T-helper 2 cell treated with Interferon-gamma antibody and Interleukin-4, amounts not matched to agents 5 μg/mL and 100 μg/mL, for 36 hours (primary cell): ENCODE measurements around the gene KRT5.

Experiments
- DNase-seq: peaks from one replicate; pipeline ENCODE4 v3.0.0; 2021; ENCODE audit warnings: low spot score
- H3K27ac Mint-ChIP-seq: one replicate; pipeline ENCODE4 v1.8.0; 2021; ENCODE audit warnings: mild to moderate bottlenecking, mixed read lengths
- H3K27me3 Mint-ChIP-seq: one replicate; pipeline ENCODE4 v1.8.0; 2021; ENCODE audit warnings: low read depth, mixed read lengths
- H3K36me3 Mint-ChIP-seq: one replicate; pipeline ENCODE4 v1.8.0; 2021; ENCODE audit warnings: low read depth, mixed read lengths
- H3K4me1 Mint-ChIP-seq: one replicate; pipeline ENCODE4 v1.8.0; 2021; ENCODE audit warnings: low read depth, mixed read lengths
- H3K4me3 Mint-ChIP-seq: one replicate; pipeline ENCODE4 v1.8.0; 2022; ENCODE audit warnings: mild to moderate bottlenecking, moderate library complexity, mixed read lengths
- H3K9me3 Mint-ChIP-seq: one replicate; pipeline ENCODE4 v1.8.0; 2021; ENCODE audit warnings: mixed read lengths

KRT5 gene

GRCh38 chr12:52530905-52531304 is 10.7 kb upstream of the KRT5 start:
- H3K27me3 Mint-ChIP-seq, result no peaks in the 10 kb centered on the region
- no peaks in the 10 kb centered on the region for H3K36me3 Mint-ChIP-seq
- no peak overlapping the region for H3K4me3 Mint-ChIP-seq
- H3K9me3 Mint-ChIP-seq, result no peaks in the 10 kb centered on the region
- H3K27ac Mint-ChIP-seq, result no peak overlapping the region
- no peak for DNase-seq
- peaks cover 4% of the 10 kb centered on the region for H3K4me1 Mint-ChIP-seq

GRCh38 chr12:52530366-52530765 is 10.2 kb upstream of the KRT5 start:
- Mint-ChIP-seq H3K36me3 (no peaks in the 10 kb centered on the region), H3K27ac (no peak overlapping the region), H3K9me3 (no peaks in the 10 kb centered on the region), H3K4me1 (peaks cover 4% of the 10 kb centered on the region), H3K4me3 (no peak overlapping the region), H3K27me3 (no peaks in the 10 kb centered on the region)
- no peak for DNase-seq

- Mint-ChIP-seq H3K4me3 (no peak overlapping the region), H3K27me3 (no peaks in the 10 kb centered on the region), H3K36me3 (no peaks in the 10 kb centered on the region), H3K4me1 (peaks cover 4% of the 10 kb centered on the region), H3K9me3 (no peaks in the 10 kb centered on the region), H3K27ac (no peak overlapping the region)
- DNase-seq, result no peak
Observed at GRCh38 chr12:52529846-52530245, 9.7 kb upstream of the KRT5 start.

- H3K4me3 Mint-ChIP-seq, result no peak overlapping the region
- H3K9me3 Mint-ChIP-seq, result no peaks in the 10 kb centered on the region
- H3K27ac Mint-ChIP-seq, result no peak overlapping the region
- no peak for DNase-seq
- H3K4me1 Mint-ChIP-seq, result peaks cover 4% of the 10 kb centered on the region
- no peaks in the 10 kb centered on the region for H3K36me3 Mint-ChIP-seq
- H3K27me3 Mint-ChIP-seq, result no peaks in the 10 kb centered on the region
Observed at GRCh38 chr12:52529417-52529816, 9.2 kb upstream of the KRT5 start.

GRCh38 chr12:52528641-52529143 is 8.5 kb upstream of the KRT5 start:
- Mint-ChIP-seq H3K4me3 (no peak overlapping the region), H3K27me3 (no peaks in the 10 kb centered on the region), H3K27ac (no peak overlapping the region), H3K9me3 (no peaks in the 10 kb centered on the region), H3K36me3 (no peaks in the 10 kb centered on the region), H3K4me1 (peaks cover 4% of the 10 kb centered on the region)
- no peak for DNase-seq

DNA sequence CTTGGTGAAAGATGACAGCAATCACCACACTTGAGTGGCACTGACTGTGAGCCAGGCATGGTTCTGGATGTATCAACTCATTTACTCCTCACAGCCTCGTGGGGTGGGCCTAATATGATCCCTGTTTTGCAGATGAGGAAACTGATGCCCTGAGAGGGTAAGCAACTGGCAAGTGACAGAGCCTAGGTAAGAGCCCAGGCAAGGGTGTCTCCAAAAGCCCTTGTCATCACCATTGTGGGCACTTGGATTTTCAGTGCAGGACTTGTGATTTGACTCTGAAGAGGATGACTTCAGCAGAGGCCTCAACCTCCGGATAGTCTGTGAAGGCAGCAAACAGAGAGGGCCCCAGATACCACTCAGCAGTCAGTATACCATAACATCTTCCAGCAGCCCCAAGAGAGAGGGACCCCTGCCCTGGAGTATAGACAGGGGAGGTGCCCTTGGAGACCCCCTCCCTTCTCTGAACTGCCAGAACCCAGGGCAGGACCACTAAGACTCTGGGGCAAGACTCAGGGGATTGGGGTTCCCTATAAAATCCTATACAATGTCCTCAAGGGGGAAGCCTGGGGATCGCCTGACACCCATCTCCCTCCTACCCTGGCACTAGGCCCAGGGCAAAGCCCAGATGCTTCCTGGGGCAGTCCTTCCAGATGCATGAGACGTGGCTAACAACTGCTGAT is 7.1 kb upstream of the KRT5 start:
- H3K27me3 Mint-ChIP-seq, result no peaks in the 10 kb centered on the region
- no peaks in the 10 kb centered on the region for H3K9me3 Mint-ChIP-seq
- H3K4me3 Mint-ChIP-seq, result no peak overlapping the region
- no peak for DNase-seq
- H3K36me3 Mint-ChIP-seq, result no peaks in the 10 kb centered on the region
- H3K27ac Mint-ChIP-seq, result no peak overlapping the region
- peaks cover 4% of the 10 kb centered on the region for H3K4me1 Mint-ChIP-seq

DNA sequence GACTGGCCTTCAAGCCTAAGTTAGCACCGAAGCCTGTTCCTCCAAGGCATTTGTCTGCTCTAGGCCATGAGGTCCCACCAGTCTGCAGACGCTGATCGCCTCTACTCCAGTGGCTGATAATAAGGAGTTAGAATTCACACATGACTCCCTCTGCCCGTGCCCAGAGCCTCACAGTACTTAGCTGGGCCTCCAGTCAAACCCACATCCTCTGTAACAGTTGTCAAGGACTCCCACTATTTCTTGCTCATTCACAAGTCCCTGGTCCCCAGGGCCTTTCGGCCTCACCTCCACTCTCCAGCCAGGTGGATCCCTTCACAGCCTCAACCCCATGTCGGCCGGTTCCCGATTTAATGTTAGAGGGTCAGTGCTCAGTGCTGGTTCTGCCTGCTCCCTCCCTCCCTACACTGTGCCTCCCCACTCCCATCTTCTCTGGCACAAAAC is 6.3 kb upstream of the KRT5 start:
- no peaks in the 10 kb centered on the region for H3K27me3 Mint-ChIP-seq
- H3K9me3 Mint-ChIP-seq, result no peaks in the 10 kb centered on the region
- peaks cover 4% of the 10 kb centered on the region for H3K4me1 Mint-ChIP-seq
- no peaks in the 10 kb centered on the region for H3K36me3 Mint-ChIP-seq
- DNase-seq, result no peak
- no peak overlapping the region for H3K27ac Mint-ChIP-seq
- no peak overlapping the region for H3K4me3 Mint-ChIP-seq

DNA sequence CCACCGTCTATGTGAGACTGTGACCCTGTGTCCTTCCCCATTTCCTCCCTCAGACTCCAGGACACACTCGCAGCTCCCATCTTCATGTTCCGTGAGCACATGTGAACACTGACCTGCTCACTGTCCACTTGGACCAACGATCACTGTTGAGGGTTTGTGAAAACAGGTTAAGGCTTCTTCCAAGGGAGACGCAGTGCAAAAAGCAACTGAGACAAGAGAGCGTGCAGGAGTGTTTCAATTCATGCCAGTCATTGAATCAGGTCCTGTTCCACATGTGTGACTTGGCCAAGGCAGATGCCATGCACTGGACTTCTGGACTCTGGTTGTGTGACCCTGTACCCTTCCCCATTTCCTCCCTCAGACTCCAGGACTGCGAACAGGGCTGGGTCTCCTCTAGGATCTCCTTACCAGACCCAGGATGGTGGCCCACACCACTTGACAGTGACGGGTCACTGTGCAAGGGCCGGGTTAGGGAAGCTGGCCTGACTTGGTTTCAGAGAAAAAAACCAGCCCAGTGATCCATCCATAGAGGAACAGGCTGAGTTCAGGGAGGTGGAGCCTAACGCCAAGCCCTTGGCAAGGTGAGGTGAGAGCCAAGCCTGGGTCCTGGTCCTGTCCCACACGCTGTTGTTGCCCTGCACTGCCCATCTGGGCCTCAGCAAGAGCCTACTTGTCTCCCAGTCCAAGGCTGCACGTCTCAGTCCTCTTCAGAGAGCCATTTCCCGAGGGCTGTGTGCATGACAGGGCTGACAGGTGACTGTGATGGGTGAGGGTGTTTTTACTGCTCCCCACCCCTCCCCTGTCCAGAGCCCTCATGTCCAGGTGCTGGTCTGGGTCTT is 5.7 kb upstream of the KRT5 start:
- Mint-ChIP-seq H3K27me3 (no peaks in the 10 kb centered on the region), H3K36me3 (no peaks in the 10 kb centered on the region), H3K4me3 (no peak overlapping the region), H3K27ac (no peak overlapping the region), H3K9me3 (no peaks in the 10 kb centered on the region), H3K4me1 (peaks cover 4% of the 10 kb centered on the region)
- no peak for DNase-seq

- Mint-ChIP-seq H3K27me3 (no peaks in the 10 kb centered on the region), H3K9me3 (no peaks in the 10 kb centered on the region), H3K4me1 (peaks cover 4% of the 10 kb centered on the region), H3K36me3 (no peaks in the 10 kb centered on the region), H3K27ac (no peak overlapping the region), H3K4me3 (no peak overlapping the region)
- no peak for DNase-seq
Observed at GRCh38 chr12:52524898-52525591, 4.9 kb upstream of the KRT5 start.

DNA sequence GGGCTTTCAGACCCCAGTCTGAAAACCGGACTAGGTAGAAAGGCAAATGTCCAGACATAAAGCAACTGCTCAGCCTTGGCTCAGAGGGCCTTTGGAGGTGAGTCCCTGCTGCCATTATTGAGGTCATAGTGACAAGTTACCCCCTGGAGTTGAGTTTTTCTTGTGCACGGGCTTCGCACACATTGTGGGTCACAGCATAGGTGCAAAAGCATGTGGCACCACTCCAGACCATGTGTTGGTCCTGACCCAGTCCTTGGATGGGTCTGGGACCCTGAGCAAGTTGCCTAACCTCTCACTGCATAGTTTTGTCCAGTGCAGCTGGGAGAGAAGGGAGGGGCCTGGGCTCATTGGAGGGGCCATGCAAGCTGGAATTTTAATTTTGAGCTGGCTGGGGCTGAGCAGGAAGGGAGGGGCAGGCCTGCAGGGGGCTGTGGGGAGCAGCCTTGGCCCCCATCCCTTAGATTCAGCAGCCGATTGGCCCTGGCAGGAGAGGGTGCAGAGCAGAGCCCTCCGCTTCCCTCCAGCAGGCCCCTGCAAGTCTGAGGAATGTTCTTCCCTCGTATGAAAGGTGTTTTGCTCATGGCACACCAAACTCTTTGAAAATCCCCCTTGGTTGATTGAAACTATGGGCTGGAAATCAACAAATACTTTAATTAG is 4.2 kb upstream of the KRT5 start:
- Mint-ChIP-seq H3K4me1 (peaks cover 4% of the 10 kb centered on the region), H3K27me3 (no peaks in the 10 kb centered on the region), H3K27ac (no peak overlapping the region), H3K36me3 (no peaks in the 10 kb centered on the region), H3K4me3 (no peak overlapping the region), H3K9me3 (no peaks in the 10 kb centered on the region)
- no peak for DNase-seq

- H3K27ac Mint-ChIP-seq, result no peak overlapping the region
- no peak for DNase-seq
- no peaks in the 10 kb centered on the region for H3K9me3 Mint-ChIP-seq
- H3K4me3 Mint-ChIP-seq, result no peak overlapping the region
- H3K36me3 Mint-ChIP-seq, result no peaks in the 10 kb centered on the region
- peaks cover 4% of the 10 kb centered on the region for H3K4me1 Mint-ChIP-seq
- H3K27me3 Mint-ChIP-seq, result no peaks in the 10 kb centered on the region
Observed at GRCh38 chr12:52523824-52524223, 3.6 kb upstream of the KRT5 start.

- no peak for DNase-seq
- Mint-ChIP-seq H3K4me3 (no peak overlapping the region), H3K36me3 (no peaks in the 10 kb centered on the region), H3K27me3 (no peaks in the 10 kb centered on the region), H3K27ac (no peak overlapping the region), H3K9me3 (no peaks in the 10 kb centered on the region), H3K4me1 (peaks cover 4% of the 10 kb centered on the region)
Observed at GRCh38 chr12:52522346-52523011, 2.3 kb upstream of the KRT5 start.

DNA sequence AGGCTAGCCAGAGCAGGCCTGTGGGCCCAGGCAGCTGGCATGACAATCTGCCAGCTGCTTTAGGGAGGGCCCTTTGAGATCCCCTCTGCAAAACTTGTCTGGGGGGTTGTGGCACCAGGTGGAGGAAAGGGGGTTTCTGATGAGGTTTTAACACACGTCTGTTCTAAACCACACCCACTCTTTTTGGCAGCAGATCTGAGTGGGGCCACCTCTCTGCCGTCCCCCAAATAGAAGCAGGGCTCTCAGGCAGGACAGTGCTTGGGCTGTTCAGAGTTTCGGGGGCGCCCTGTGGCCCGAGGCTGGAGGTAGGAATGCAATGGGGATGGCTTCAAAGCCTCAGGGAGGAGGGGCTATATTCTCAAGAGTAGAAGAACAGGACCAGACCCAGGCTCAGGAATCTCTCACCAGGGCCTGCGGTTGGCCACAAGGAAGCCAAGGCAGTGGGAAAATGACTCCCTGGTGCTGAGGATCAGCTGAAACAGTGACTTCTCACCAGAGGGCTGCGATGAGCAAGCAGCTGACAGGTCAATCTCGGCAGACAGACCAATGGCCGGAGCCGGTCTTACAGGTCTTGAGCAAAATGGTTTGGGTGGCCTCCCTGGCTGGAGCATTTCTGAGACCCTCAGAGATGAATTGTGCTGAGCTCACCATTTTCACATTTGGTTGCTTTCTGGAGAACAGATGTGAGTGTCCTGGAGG is 1.5 kb upstream of the KRT5 start:
- Mint-ChIP-seq H3K4me1 (peaks cover 3% of the 10 kb centered on the region), H3K9me3 (no peaks in the 10 kb centered on the region), H3K27ac (no peak overlapping the region), H3K36me3 (no peaks in the 10 kb centered on the region), H3K27me3 (no peaks in the 10 kb centered on the region), H3K4me3 (no peak overlapping the region)
- no peak for DNase-seq
